DMS153 treated with DMSO at 0.1 percent for 48 hours (cell line): ENCODE data around the gene ZFR2.
"Not testable (repeated sequence)": the region's sequence is repeated elsewhere in the genome, so short reads cannot be mapped to it uniquely, and the experiment has no call there.

Source experiments
- DNase-seq: peaks from one replicate; lab custom pipeline; 2025; ENCODE audit not compliant: unreplicated experiment; lab: John Stamatoyannopoulos, UW

The ZFR2 gene

GRCh38 chr19:3874695-3875094 is 5.9 kb upstream of the ZFR2 start:
- not testable (repeated sequence) for DNase-seq

GRCh38 chr19:3873151-3873550 is 4.3 kb upstream of the ZFR2 start:
- no peak for DNase-seq

- no peak for DNase-seq
Measured at GRCh38 chr19:3867971-3868769, 668 bp downstream of the ZFR2 start.

- no peak for DNase-seq
Measured at GRCh38 chr19:3866910-3867638, 1.8 kb downstream of the ZFR2 start.

- no peak for DNase-seq
Measured at GRCh38 chr19:3863648-3864047, 5.2 kb downstream of the ZFR2 start.

- no peak for DNase-seq
Measured at GRCh38 chr19:3862826-3863500, 5.9 kb downstream of the ZFR2 start.

GRCh38 chr19:3860499-3860898 is 8.3 kb downstream of the ZFR2 start:
- no peak for DNase-seq

- no peak for DNase-seq
Measured at GRCh38 chr19:3857449-3858003, 11.3 kb downstream of the ZFR2 start.

GRCh38 chr19:3855320-3855719 is 13.5 kb downstream of the ZFR2 start:
- DNase-seq, result no peak

GRCh38 chr19:3852614-3853254 is 16.1 kb downstream of the ZFR2 start:
- DNase-seq, result no peak

- no peak for DNase-seq
Measured at GRCh38 chr19:3852177-3852511, 16.7 kb downstream of the ZFR2 start.

GRCh38 chr19:3851254-3852176 is 17.3 kb downstream of the ZFR2 start:
- DNase-seq, result no peak

GRCh38 chr19:3850320-3850972 is 18.4 kb downstream of the ZFR2 start:
- DNase-seq, result no peak

- no peak for DNase-seq
Measured at GRCh38 chr19:3849787-3850186, 19.1 kb downstream of the ZFR2 start.

- DNase-seq, result no peak
Measured at GRCh38 chr19:3849092-3849491, 19.7 kb downstream of the ZFR2 start.

GRCh38 chr19:3844596-3844995 is 24.2 kb downstream of the ZFR2 start:
- no peak for DNase-seq

GRCh38 chr19:3842948-3843347 is 25.9 kb downstream of the ZFR2 start:
- no peak for DNase-seq

- no peak for DNase-seq
Measured at GRCh38 chr19:3840804-3841203, 28.0 kb downstream of the ZFR2 start.

GRCh38 chr19:3839941-3840340 is 28.9 kb downstream of the ZFR2 start:
- DNase-seq, result no peak

- DNase-seq, result no peak
Measured at GRCh38 chr19:3838661-3839060, 30.2 kb downstream of the ZFR2 start.
